Dendritic cell treated with granulocyte-macrophage colony-stimulating factor and Interleukin-4, amounts not matched to agents 40 ng/mL and 50 ng/mL, for 4 days (primary cell): ENCODE measurements around the gene IFITM5.
"Not testable (repeated sequence)": the region's sequence is repeated elsewhere in the genome, so short reads cannot be mapped to it uniquely, and the experiment has no call there.

Experiments used
- H3K27ac Mint-ChIP-seq: one replicate; pipeline ENCODE4 v1.8.0; 2022; ENCODE audit warnings: mild to moderate bottlenecking, mixed read lengths
- H3K27me3 Mint-ChIP-seq: one replicate; pipeline ENCODE4 v1.8.0; 2022; ENCODE audit warnings: mild to moderate bottlenecking, mixed read lengths
- H3K36me3 Mint-ChIP-seq: one replicate; pipeline ENCODE4 v1.8.0; 2022; ENCODE audit warnings: low read depth, mixed read lengths
- H3K4me1 Mint-ChIP-seq: one replicate; pipeline ENCODE4 v1.8.0; 2022; ENCODE audit warnings: low read depth, mixed read lengths
- H3K4me3 Mint-ChIP-seq: one replicate; pipeline ENCODE4 v1.8.0; 2022; ENCODE audit warnings: mild to moderate bottlenecking, moderate library complexity, mixed read lengths
- H3K9me3 Mint-ChIP-seq: one replicate; pipeline ENCODE4 v1.8.0; 2022; ENCODE audit warnings: mixed read lengths
- intact Hi-C: fragments of 100-400 bp; cut with micrococcal nuclease; formaldehyde crosslinking; loops from one replicate; pipeline ENCODE4 v1.15.0; 2022

The IFITM5 gene

GRCh38 chr11:271319-271715 lies 28.0 kb downstream of the IFITM5 start:
- intact Hi-C loops: loop anchor here (5.0 kb wide), 1 partner anchor 36 kb away; the partner anchor contains the start of gene IFITM2
- Mint-ChIP-seq H3K27ac (peak overlapping the region; percentile 99), H3K27me3 (peaks cover 15% of the 10 kb centered on the region), H3K4me1 (peaks cover 65% of the 10 kb centered on the region), H3K4me3 (no peak overlapping the region), H3K36me3 (no peaks in the 10 kb centered on the region), H3K9me3 (no peaks in the 10 kb centered on the region)

DNA sequence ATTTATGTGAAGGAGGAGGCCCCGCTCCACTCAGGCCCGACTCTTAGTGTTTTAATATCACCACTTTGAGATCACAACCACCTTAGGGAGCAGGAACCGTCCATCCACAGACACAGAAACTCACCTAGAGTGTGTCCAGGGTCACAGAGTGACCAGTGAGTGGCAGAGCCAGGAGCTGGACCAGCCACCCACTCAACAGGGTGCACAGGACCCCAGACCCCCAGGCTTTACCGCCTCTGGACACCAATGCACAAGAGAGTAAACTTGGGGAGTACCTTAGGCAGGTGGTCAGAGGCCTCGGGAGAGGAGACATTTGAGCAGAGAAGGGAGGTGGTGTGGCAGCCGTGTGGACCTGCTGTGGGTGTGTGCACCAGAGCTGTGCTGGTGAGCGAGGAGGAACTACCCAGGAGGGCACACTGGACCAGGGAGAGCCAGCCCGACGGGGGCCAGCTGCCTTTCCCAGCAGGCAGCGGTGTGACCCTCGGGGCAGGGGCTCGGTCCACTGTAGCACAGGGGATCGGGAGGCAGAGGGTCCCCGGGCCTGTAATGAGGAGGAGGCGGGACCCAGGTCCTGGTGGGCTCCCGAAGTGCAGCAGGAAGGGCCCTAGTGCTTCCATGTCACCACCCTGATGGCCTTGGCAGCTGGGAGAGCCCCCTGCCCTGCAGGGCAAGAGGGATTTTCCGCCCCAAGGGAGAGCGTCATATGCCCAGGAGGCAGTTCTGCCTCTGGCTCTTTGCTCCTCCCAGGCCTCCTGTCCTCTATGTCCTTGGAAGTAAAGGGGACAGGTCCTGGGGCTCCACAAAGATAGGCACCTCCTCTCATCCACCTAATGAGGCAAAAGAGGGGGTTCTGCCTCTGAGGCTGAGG lies 28.6 kb downstream of the IFITM5 start:
- Mint-ChIP-seq H3K4me3 (peak overlapping the region; percentile 2), H3K27ac (peak overlapping the region; percentile 99), H3K36me3 (no peaks in the 10 kb centered on the region), H3K4me1 (peaks cover 65% of the 10 kb centered on the region), H3K9me3 (no peaks in the 10 kb centered on the region), H3K27me3 (peaks cover 12% of the 10 kb centered on the region)
- intact Hi-C loops: loop anchor here (5.0 kb wide), 1 partner anchor 37 kb away; the partner anchor contains the start of gene IFITM2

DNA sequence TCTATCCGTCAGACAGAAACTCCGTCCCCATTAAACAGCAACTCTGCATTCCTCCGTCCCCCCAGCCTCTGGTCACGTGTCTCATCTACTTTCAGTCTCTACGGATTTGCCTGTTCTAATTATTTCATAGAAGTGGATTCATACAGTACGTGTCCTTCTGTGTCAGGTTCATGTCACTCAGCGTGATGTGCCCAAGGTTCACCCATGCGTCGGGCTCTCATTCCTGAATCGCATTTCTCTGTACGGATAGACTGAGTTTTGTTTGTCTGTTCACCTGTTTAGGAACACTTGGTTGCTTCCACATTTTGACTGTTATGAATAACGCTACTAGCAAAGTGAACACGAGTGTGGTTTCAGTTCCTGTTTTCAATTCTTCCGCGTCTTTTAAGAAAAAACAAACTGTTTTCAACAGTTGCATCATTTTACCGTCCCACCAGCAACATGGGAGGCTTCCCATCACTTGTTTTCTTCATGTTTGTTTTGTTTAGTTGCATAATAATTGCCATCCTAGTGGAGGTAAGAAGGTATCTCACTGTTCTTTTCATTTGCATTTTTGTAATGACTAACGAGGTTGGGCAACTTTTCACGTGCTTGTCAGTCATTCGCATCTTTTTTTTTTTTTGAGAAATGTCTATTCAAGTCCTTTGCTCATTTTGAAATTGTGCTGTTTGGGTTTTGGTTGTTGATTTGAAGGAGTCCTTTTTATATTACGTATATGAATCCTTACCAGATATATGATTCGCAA lies 30.0 kb downstream of the IFITM5 start:
- Mint-ChIP-seq H3K4me3 (peak overlapping the region; percentile 77), H3K9me3 (no peaks in the 10 kb centered on the region), H3K27ac (peak overlapping the region; percentile 99), H3K36me3 (no peaks in the 10 kb centered on the region), H3K4me1 (peaks cover 55% of the 10 kb centered on the region), H3K27me3 (peaks cover 10% of the 10 kb centered on the region)
- intact Hi-C loops: loop anchor here (1.0 to 2.0 kb wide), 2 partner anchors 8 to 63 kb away; partner anchors contain the start of genes BET1L and RIC8A

- peaks cover 10% of the 10 kb centered on the region for H3K27me3 Mint-ChIP-seq
- H3K9me3 Mint-ChIP-seq, H3K36me3 Mint-ChIP-seq: not testable (repeated sequence)
- H3K4me3 Mint-ChIP-seq: peak overlapping the region; percentile 77
- H3K4me1 Mint-ChIP-seq: peaks cover 51% of the 10 kb centered on the region
- intact Hi-C loops: loop anchor here (1.0 to 2.0 kb wide), 3 partner anchors 9 to 62 kb away; partner anchors contain the start of genes BET1L, PSMD13, RIC8A and SIRT3
- H3K27ac Mint-ChIP-seq: peak overlapping the region; percentile 99
These were observed 30.6 kb downstream of the IFITM5 start for GRCh38 chr11:268716-269145.

GRCh38 chr11:267491-267994 lies 31.8 kb downstream of the IFITM5 start:
- Mint-ChIP-seq H3K27ac (peak overlapping the region; percentile 99), H3K9me3 (no peaks in the 10 kb centered on the region), H3K4me3 (peak overlapping the region; percentile 77), H3K36me3 (no peaks in the 10 kb centered on the region), H3K27me3 (peaks cover 5% of the 10 kb centered on the region), H3K4me1 (peaks cover 47% of the 10 kb centered on the region)
- intact Hi-C loops: no loop called here

DNA sequence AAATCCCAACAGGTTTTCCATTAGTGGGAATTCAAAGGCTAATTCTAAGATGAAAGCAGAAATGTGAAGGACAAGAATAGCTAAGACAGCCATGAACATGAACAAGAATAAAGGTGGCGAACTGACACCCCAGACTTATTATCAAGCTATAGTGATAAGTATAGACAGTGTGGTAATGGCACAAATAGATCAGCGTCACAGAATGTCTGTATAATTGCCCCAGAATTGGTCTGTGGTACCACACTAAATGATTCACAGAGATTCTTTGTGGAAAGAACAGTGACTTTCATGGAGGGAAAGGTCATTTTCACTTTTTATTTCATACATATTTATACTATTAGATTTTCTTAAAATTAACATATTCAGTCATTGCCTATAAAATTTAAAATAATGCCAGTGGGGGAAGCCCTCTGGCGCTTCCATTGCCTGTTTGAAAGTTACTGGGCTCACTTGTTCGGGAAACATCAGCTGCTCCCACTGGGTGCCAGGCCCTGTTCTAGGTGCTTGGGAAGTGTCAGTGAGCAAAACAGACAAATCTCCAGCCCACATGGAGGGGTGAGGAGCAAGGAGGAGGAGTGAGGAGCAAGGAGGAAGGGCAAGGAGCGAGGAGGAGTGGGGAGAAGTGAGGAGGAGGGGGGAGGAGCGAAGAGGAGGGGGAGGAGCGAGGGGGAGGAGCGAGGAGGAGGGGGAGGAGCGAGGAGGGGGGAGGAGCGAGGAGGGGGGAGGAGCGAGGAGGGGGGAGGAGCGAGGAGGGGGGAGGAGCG lies 32.5 kb downstream of the IFITM5 start:
- Mint-ChIP-seq H3K4me3 (peak overlapping the region; percentile 50), H3K36me3 (no peaks in the 10 kb centered on the region), H3K27me3 (peaks cover 2% of the 10 kb centered on the region), H3K4me1 (peaks cover 44% of the 10 kb centered on the region), H3K27ac (peak overlapping the region; percentile 99), H3K9me3 (no peaks in the 10 kb centered on the region)
- intact Hi-C loops: no loop called here

DNA sequence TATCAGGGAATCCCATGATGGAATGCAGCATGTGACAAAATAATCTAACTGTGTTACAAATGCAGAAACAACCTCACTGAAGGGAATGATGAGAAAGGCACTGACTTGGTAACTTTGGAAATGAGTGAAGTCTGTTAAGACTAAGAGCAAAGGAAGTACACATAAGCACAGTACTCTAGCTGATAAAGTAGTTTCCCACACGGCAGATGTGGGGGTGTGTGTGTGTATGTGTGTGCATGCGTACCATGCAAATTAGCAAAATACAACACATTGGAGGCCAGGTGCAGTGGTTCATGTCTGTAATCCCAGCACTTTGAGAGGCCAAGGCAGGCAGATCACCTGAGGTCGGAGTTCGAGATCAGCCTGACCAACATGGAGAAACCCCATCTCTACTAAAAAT lies 37.7 kb downstream of the IFITM5 start:
- H3K4me1 Mint-ChIP-seq: peaks cover 6% of the 10 kb centered on the region
- intact Hi-C loops: no loop called here
- no peak overlapping the region for H3K27ac Mint-ChIP-seq
- H3K36me3 Mint-ChIP-seq: no peaks in the 10 kb centered on the region
- no peaks in the 10 kb centered on the region for H3K9me3 Mint-ChIP-seq
- no peak overlapping the region for H3K4me3 Mint-ChIP-seq
- peaks cover 17% of the 10 kb centered on the region for H3K27me3 Mint-ChIP-seq

- Mint-ChIP-seq H3K4me3 (no peak overlapping the region), H3K36me3 (no peaks in the 10 kb centered on the region), H3K4me1 (peaks cover 6% of the 10 kb centered on the region), H3K27ac (no peak overlapping the region), H3K9me3 (no peaks in the 10 kb centered on the region), H3K27me3 (peaks cover 21% of the 10 kb centered on the region)
- intact Hi-C loops: loop anchor here (10.0 kb wide), 1 partner anchor 45 kb away; the partner anchor contains the start of gene IFITM2
These were observed 39.9 kb downstream of the IFITM5 start for GRCh38 chr11:259413-259812.

DNA sequence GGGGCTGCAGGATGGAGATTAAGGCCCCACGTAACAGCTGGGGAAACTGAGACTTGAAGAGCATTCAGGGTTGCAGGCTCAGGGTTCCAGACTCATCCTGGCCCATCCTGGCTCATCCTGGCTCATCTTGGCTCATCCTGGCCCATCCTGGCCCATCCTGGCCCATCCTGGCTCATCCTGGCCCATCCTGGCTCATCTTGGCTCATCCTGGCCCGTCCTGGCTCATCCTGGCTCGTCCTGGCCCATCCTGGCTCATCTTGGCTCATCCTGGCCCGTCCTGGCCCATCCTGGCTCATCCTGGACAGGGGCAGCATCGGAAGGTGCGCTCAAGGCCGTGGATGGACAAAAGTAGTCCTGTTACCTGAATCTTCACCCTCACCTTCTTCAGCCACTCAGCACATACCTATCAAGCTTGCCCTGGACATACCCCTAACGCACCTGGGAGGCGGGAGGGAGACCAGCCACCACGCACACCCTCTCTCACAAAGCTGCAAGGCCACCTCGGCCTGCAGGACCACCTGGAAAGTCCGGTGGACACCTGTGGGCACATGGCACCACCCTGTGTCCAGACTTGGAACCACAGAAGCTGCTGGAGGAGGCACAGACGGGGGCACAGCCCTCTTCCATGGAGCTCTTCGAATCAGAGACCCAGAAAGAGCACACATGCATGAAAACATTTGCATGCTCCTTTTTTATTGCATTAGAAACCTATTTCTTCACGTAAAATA lies 41.4 kb downstream of the IFITM5 start:
- intact Hi-C loops: loop anchor here (10.0 kb wide), 1 partner anchor 47 kb away; the partner anchor contains the start of gene IFITM2
- no peaks in the 10 kb centered on the region for H3K9me3 Mint-ChIP-seq
- no peak overlapping the region for H3K27ac Mint-ChIP-seq
- peaks cover 6% of the 10 kb centered on the region for H3K4me1 Mint-ChIP-seq
- peaks cover 21% of the 10 kb centered on the region for H3K27me3 Mint-ChIP-seq
- H3K4me3 Mint-ChIP-seq: no peak overlapping the region
- H3K36me3 Mint-ChIP-seq: peaks cover 13% of the 10 kb centered on the region

- H3K36me3 Mint-ChIP-seq: peaks cover 20% of the 10 kb centered on the region
- intact Hi-C loops: loop anchor here (10.0 kb wide), 1 partner anchor 48 kb away; the partner anchor contains the start of gene IFITM2
- H3K27ac Mint-ChIP-seq: no peak overlapping the region
- no peaks in the 10 kb centered on the region for H3K9me3 Mint-ChIP-seq
- no peak overlapping the region for H3K4me3 Mint-ChIP-seq
- peaks cover 6% of the 10 kb centered on the region for H3K4me1 Mint-ChIP-seq
- peaks cover 21% of the 10 kb centered on the region for H3K27me3 Mint-ChIP-seq
These were observed 42.2 kb downstream of the IFITM5 start for GRCh38 chr11:256952-257737.

- H3K9me3 Mint-ChIP-seq: no peaks in the 10 kb centered on the region
- peaks cover 21% of the 10 kb centered on the region for H3K27me3 Mint-ChIP-seq
- peaks cover 6% of the 10 kb centered on the region for H3K4me1 Mint-ChIP-seq
- H3K36me3 Mint-ChIP-seq: peaks cover 34% of the 10 kb centered on the region
- intact Hi-C loops: loop anchor here (10.0 kb wide), 1 partner anchor 49 kb away; the partner anchor contains the start of gene IFITM2
- no peak overlapping the region for H3K4me3 Mint-ChIP-seq
- no peak overlapping the region for H3K27ac Mint-ChIP-seq
These were observed 43.5 kb downstream of the IFITM5 start for GRCh38 chr11:255816-256215.

DNA sequence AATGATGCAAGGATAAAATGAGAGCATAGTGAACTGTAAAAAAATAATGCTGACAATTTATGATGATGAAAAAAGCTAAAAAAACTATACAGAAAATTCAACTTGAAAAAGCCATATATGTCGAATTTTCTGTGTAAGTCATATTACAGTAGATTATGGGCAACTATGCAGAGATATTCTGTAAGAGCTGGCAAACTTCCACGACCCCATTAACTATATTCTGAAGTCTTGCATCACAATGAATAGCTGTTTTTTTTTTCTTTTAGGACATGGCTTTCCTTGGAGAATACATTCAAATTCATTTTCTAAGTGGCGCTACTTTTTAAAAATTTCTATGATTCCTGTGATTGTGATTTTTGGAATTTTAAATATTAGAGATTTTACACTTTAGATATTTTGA lies 44.1 kb downstream of the IFITM5 start:
- H3K4me3 Mint-ChIP-seq: no peak overlapping the region

More for the DNA sequence above, 44.1 kb downstream of the IFITM5 start:
- intact Hi-C loops: loop anchor here (10.0 kb wide), 1 partner anchor 50 kb away; the partner anchor contains the start of gene IFITM2
- peaks cover 21% of the 10 kb centered on the region for H3K27me3 Mint-ChIP-seq
- H3K4me1 Mint-ChIP-seq: peaks cover 6% of the 10 kb centered on the region
- H3K27ac Mint-ChIP-seq: no peak overlapping the region
- H3K36me3 Mint-ChIP-seq: peaks cover 39% of the 10 kb centered on the region
- no peaks in the 10 kb centered on the region for H3K9me3 Mint-ChIP-seq
